ENCODE measurements around the gene CATSPERD. TPM values are rescaled to one million over a fixed set of nuclear protein-coding genes. Genes with fewer than 3 reads are reported as not detected.
"Not testable (repeated sequence)": the region's sequence is repeated elsewhere in the genome, so short reads cannot be mapped to it uniquely, and the experiment has no call there.

CATSPERD gene
- total and polyA plus RNA-seq, 9 of the 15 experiments (the other 6 are each of a cell fraction or from before 2014, with no cell fraction given): not detected

GRCh38 chr19:5743630-5744029 is 23.2 kb downstream of the CATSPERD start (continued):
- TF ChIP-seq ARID4B (CRISPR knock-in tag; IDR thresholded peaks at IDR 0.05) (no peak), PHTF2 (CRISPR knock-in tag; IDR thresholded peaks at IDR 0.05) (no peak), ZBTB8A (IDR thresholded peaks at IDR 0.05; ENCODE audit: partially characterized antibody) (no peak), HLTF (IDR thresholded peaks at IDR 0.05) (no peak), ATF3 (IDR thresholded peaks at IDR 0.05) (no peak), ATF3 (CRISPR knock-in tag; conservative IDR thresholded peaks at IDR 0.05) (no peak)

GRCh38 chr19:5744999-5745398 is 24.6 kb downstream of the CATSPERD start:
- FAIRE-seq; in situ Hi-C loops (cut with MboI): not testable (repeated sequence)
- 14% methylated on average over 10 of the region's 10 CpGs for WGBS (ENCODE audit: insufficient coverage, low coverage, missing lambda C conversion rate)

More at GRCh38 chr19:5744999-5745398, 24.6 kb downstream of the CATSPERD start:
- H3K4me3 ChIP-seq; POLR2A ChIA-PET; H3K4me1 ChIP-seq (replicated peaks in 1 of 2; ENCODE audit: control insufficient read depth in 2 of 2, insufficient read depth in 2 of 2, low read length in 2 of 2); DNase-seq (ENCODE audit: extremely low read depth in 1 of 4, low spot score in 3 of 4); H2AFZ ChIP-seq (ENCODE audit: low read depth, low read length); BruUV-seq (replicated peaks); H3K9me1 ChIP-seq (ENCODE audit: control insufficient read depth, insufficient read depth, low read length); H3K36me3 ChIP-seq (ENCODE audit: control insufficient read depth, insufficient read depth, low read length); H3K79me2 ChIP-seq (ENCODE audit: control insufficient read depth, insufficient read depth, low read length); H4K20me1 ChIP-seq (replicated peaks; ENCODE audit: control insufficient read depth, insufficient read depth, low read length); H3K9me3 ChIP-seq (replicated peaks; ENCODE audit: control insufficient read depth, insufficient read depth, low read depth, low read length); ATAC-seq; H3K4me2 ChIP-seq (ENCODE audit: insufficient read depth, low read length); CTCF ChIA-PET (ENCODE audit: low intra/inter-chr PET ratio); H3K9ac ChIP-seq (ENCODE audit: insufficient read depth in 1 of 2, low read depth in 2 of 2, low read length in 2 of 2); intact Hi-C loops (cut with micrococcal nuclease); H3K27ac ChIP-seq (ENCODE audit: extremely low read depth, low read depth, low read length): not testable (repeated sequence)
- H3K27me3 ChIP-seq (ENCODE audit: control insufficient read depth in 2 of 2, insufficient read depth in 2 of 2, low read length in 2 of 2): peaks cover 22 to 48% of the 10 kb centered on the region in 2 experiments; a peak in 3 of 5 replicates

Data from K562 (cell line).